Mucosa of rectum (tissue), 2 donors: ENCODE measurements around the gene NAA10.
A peak's percentile ranks its signal among the peaks of the same experiment; 100 is the strongest.

Source experiments
- H3K27ac ChIP-seq, 2 donors: one replicate each; pipeline ENCODE4 v1.7.0; 2013; ENCODE audit warnings: inconsistent platforms in 2 of 2, low read depth in 2 of 2, low read length in 2 of 2
- H3K27me3 ChIP-seq, 2 donors: one replicate each; pipeline ENCODE4 v1.7.0; 2013; ENCODE audit warnings: low read length in 2 of 2; ENCODE audit not compliant: control insufficient read depth in 2 of 2, insufficient read depth in 2 of 2
- H3K36me3 ChIP-seq, 2 donors: one replicate each; pipeline ENCODE4 v1.7.0; 2013; ENCODE audit warnings: low read length in 2 of 2; ENCODE audit not compliant: control insufficient read depth in 2 of 2, insufficient read depth in 2 of 2
- H3K4me1 ChIP-seq, 2 donors: one replicate each; pipeline ENCODE4 v1.7.0; 2013; ENCODE audit warnings: low read length in 2 of 2, mild to moderate bottlenecking in 1 of 2; ENCODE audit not compliant: control insufficient read depth in 2 of 2, insufficient read depth in 2 of 2
- H3K4me3 ChIP-seq, 2 donors: one replicate each; pipeline ENCODE4 v1.7.0; 2013; ENCODE audit warnings: low read length in 2 of 2
- H3K9ac ChIP-seq, 2 donors: one replicate each; pipeline ENCODE4 v1.7.0; 2013; ENCODE audit warnings: low read length in 2 of 2, low read depth in 1 of 2, mild to moderate bottlenecking in 1 of 2
- H3K9me3 ChIP-seq, 2 donors: one replicate each; pipeline ENCODE4 v1.7.0; 2013; ENCODE audit warnings: low read length in 2 of 2; ENCODE audit not compliant: control insufficient read depth in 2 of 2
- donor health status: healthy.
- donor health status: Normal muscosa, but diverticular disease.

The NAA10 gene

DNA sequence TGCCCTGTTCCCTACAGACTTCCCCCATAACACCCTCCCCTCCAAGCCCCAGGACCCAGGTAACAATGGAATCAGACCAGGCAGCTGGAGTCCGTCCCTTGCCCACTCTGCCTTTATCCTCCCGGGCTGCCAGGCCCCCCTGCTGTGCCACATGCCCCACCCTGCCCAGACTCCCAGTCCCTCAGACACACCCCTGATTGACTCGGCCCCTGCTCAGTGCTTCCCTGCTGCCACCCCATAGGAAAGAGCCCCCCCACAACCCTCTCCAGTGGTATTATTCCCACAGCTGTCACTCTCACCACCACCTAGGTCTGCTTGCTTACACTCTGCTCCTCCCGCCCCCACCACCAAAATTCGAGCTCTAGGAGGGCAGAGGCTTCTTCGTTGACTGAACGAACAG is 4.7 kb upstream of the NAA10 start:
- H3K4me3 ChIP-seq = no peak overlapping the region
- no peaks in the 10 kb centered on the region for H3K36me3 ChIP-seq
- H3K27me3 ChIP-seq = peaks cover 0 to 7% of the 10 kb centered on the region in 2 donors
- no peaks in the 10 kb centered on the region for H3K9me3 ChIP-seq
- H3K27ac ChIP-seq = no peak overlapping the region
- no peak overlapping the region for H3K9ac ChIP-seq
- peaks cover 5% of the 10 kb centered on the region in 2 donors for H3K4me1 ChIP-seq

DNA sequence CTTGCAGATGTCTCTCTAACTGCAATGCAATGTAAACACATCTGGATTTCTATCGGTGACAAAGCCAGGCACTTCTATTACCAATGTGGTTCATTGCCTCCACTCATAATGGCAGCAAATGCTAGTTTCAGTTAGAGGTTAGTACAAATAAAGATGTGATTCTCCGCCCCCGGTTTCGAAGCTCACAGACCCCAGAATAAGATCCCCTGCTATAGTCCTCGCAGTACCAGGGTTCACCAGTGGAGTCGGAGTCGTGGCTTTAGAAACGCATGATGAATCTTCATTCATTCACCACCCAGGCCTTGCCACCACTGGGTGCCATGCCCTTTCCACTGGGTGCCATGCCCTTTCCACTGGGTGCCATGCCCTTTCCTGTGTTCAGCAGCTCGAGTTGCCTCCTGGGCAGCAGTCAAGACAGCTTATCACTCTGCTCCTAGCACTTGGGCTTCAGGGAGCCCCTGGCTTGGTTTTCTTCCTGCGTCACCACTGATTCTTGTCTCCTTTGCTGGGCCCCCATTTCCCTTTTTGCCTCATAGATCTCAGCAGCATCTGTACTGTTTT is 3.5 kb upstream of the NAA10 start:
- Histone ChIP-seq H3K4me3 (no peak overlapping the region), H3K9ac (no peak overlapping the region), H3K36me3 (no peaks in the 10 kb centered on the region), H3K27ac (no peak overlapping the region), H3K27me3 (peaks cover 0 to 4% of the 10 kb centered on the region in 2 donors), H3K4me1 (peaks cover 9 to 10% of the 10 kb centered on the region in 2 donors), H3K9me3 (no peaks in the 10 kb centered on the region)

GRCh38 chrX:153937056-153937455 is 2.2 kb upstream of the NAA10 start:
- Histone ChIP-seq H3K4me3 (no peak overlapping the region), H3K9ac (no peak overlapping the region), H3K27ac (no peak overlapping the region), H3K27me3 (peaks cover 0 to 4% of the 10 kb centered on the region in 2 donors), H3K4me1 (peaks cover 9 to 10% of the 10 kb centered on the region in 2 donors), H3K36me3 (no peaks in the 10 kb centered on the region), H3K9me3 (no peaks in the 10 kb centered on the region)

DNA sequence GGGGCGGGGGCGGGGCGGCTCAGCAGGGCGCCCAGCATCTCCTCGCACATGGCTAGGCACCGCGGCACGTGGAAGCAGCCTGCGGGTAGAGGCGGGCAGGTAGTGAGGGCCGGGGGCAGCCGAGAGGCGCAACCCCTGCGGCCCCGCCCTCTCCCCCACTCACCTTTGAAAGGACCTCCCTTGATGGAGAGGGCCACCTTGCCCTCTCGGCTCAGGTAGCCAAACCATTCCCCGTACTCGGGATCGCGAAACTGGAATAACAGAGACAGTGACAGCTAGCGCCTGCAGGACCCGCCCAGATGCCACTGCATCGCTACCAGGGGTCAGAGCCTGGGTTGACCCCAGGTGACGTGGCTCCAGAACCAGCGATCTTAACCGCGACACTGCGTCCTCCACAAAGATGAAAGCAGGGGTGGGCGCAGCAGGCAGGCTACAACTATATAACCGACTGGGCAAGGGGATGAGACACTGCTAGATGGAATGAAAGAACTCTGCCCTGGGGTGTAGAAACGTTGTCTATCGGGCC is 552 bp upstream of the NAA10 start:
- peak overlapping the region in 1 of 2 donors; percentile 5 for H3K9ac ChIP-seq
- H3K27me3 ChIP-seq = peaks cover 0 to 4% of the 10 kb centered on the region in 2 donors
- no peaks in the 10 kb centered on the region for H3K9me3 ChIP-seq
- H3K4me1 ChIP-seq = peaks cover 9 to 10% of the 10 kb centered on the region in 2 donors
- H3K4me3 ChIP-seq = peak overlapping the region; percentile 32 to 50
- H3K36me3 ChIP-seq = peaks cover 4 to 11% of the 10 kb centered on the region in 2 donors
- H3K27ac ChIP-seq = no peak overlapping the region

- peak overlapping the region in 1 of 2 donors; percentile 43 for H3K27ac ChIP-seq
These were observed 582 bp downstream of the NAA10 start for GRCh38 chrX:153934148-153934761.

DNA sequence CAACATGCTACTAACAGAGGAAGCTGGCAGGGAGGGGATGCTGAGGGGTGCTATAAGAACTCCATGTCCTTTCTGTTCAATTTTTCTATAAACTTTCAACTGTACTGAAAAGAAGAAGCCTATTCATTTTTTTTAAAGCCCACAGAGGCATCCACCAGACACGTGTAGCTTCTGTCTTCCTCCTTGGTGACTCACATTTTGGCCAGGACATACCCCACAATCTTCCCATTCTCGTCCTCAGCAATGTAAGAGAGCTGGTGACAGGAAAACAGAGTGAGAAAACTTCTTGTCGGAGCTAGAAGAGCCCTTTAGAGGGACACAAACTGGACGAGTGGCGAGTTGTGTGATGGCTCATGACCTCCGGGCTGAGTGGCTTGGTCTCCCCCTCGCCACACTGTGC is 1.1 kb downstream of the NAA10 start:
- no peaks in the 10 kb centered on the region for H3K27me3 ChIP-seq
- peak overlapping the region; percentile 72 to 75 for H3K4me3 ChIP-seq
- H3K4me1 ChIP-seq = peaks cover 17 to 18% of the 10 kb centered on the region in 2 donors
- H3K36me3 ChIP-seq = peaks cover 4 to 11% of the 10 kb centered on the region in 2 donors
- no peaks in the 10 kb centered on the region for H3K9me3 ChIP-seq
- H3K27ac ChIP-seq = peak overlapping the region in 1 of 2 donors; percentile 43
- peak overlapping the region; percentile 58 to 71 for H3K9ac ChIP-seq

More at GRCh38 chrX:153934148-153934761, 582 bp downstream of the NAA10 start:
- Histone ChIP-seq H3K9ac (peak overlapping the region; percentile 58 to 71), H3K4me3 (peak overlapping the region; percentile 72 to 75), H3K27me3 (no peaks in the 10 kb centered on the region), H3K36me3 (peaks cover 4 to 11% of the 10 kb centered on the region in 2 donors), H3K4me1 (peaks cover 12 to 13% of the 10 kb centered on the region in 2 donors), H3K9me3 (no peaks in the 10 kb centered on the region)

DNA sequence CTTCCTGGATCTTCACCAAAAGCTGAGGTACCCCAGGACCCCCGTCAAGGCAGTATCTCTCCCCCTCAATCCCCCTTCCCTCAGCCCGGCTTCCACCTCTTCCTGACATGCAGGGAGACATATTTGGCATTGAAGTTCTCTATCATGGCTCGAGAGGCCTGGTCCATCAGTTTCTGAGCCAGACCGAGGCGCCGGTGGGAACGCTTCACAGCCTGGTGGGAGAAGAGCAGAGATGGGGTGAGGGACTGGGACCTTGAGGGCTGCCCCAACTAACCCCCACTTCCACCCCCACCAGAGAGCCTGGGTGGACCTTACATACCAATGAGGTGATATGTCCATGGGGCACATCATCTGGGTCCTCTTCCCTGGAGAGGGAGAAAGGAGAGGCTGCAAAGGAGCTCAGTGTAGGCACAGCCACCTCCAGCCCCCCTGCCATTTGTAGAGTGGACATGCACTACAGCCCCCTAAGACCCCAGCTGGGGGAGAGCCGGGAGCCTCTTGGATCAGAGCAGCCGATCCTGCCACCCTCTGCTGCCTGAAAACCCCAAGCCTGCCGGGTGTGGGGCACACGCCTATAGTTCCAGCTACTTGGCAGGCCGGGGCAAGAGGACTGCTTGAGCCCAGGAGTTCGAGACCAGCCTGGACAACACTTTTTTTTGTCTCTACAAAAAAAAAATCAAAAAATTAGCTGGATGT is 2.5 kb downstream of the NAA10 start:
- H3K4me1 ChIP-seq = peaks cover 21 to 25% of the 10 kb centered on the region in 2 donors
- H3K9ac ChIP-seq = no peak overlapping the region
- H3K36me3 ChIP-seq = peaks cover 4 to 11% of the 10 kb centered on the region in 2 donors
- no peaks in the 10 kb centered on the region for H3K27me3 ChIP-seq
- H3K9me3 ChIP-seq = no peaks in the 10 kb centered on the region
- H3K27ac ChIP-seq = no peak overlapping the region
- no peak overlapping the region for H3K4me3 ChIP-seq

DNA sequence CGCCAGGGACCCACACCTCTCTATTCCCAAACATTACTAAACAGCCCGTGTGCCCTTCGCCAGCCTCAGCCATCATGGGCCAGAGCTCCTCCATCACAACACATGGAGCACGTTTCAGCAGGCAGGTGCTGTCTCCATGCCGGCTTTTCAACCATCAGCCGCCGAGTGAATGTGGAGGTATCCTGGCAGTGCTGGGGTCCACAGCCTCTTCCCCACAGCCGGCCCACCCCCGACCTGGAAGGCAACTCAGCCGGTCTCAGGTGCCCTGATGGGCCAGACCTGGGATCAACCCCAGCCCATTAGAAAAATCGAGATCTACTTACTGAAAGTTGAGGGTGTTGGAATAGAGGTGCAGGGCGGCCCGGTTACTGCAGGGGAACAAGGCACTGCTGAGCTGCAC is 3.1 kb downstream of the NAA10 start:
- no peak overlapping the region for H3K9ac ChIP-seq
- no peaks in the 10 kb centered on the region for H3K27me3 ChIP-seq
- peaks cover 27 to 31% of the 10 kb centered on the region in 2 donors for H3K4me1 ChIP-seq
- H3K4me3 ChIP-seq = no peak overlapping the region
- no peaks in the 10 kb centered on the region for H3K9me3 ChIP-seq
- H3K27ac ChIP-seq = no peak overlapping the region
- peaks cover 4 to 11% of the 10 kb centered on the region in 2 donors for H3K36me3 ChIP-seq

- peaks cover 0 to 2% of the 10 kb centered on the region in 2 donors for H3K27me3 ChIP-seq
- peaks cover 4 to 11% of the 10 kb centered on the region in 2 donors for H3K36me3 ChIP-seq
- no peak overlapping the region for H3K9ac ChIP-seq
- no peak overlapping the region for H3K27ac ChIP-seq
- H3K4me3 ChIP-seq = no peak overlapping the region
- peaks cover 32 to 37% of the 10 kb centered on the region in 2 donors for H3K4me1 ChIP-seq
- no peaks in the 10 kb centered on the region for H3K9me3 ChIP-seq
These were observed 3.7 kb downstream of the NAA10 start for GRCh38 chrX:153931151-153931550.
